K562 (cell line): ENCODE measurements around the gene KCNG1. TPM values are rescaled to one million over a fixed set of nuclear protein-coding genes. Genes with fewer than 3 reads are reported as not detected.

Source experiments
- ARHGAP35 ChIP-seq: fragments of 450-650 bp; IDR thresholded peaks from 2 replicates; pipeline ENCODE4 v1.6.1; 2018; ENCODE audit not compliant: partially characterized antibody
- BRD9 ChIP-seq: fragments of 450-650 bp; IDR thresholded peaks from 2 replicates; pipeline ENCODE4 v1.6.1; 2018; ENCODE audit warnings: low read depth; ENCODE audit not compliant: partially characterized antibody
- CAMTA2 ChIP-seq: fragments of 250-450 bp; sonication (Bioruptor Pico); conservative IDR thresholded peaks from 2 replicates; pipeline ENCODE4 v1.5.1; 2022
- CSDE1 ChIP-seq, 2 experiments: fragments of 450-650 bp; IDR thresholded peaks; 2 replicates each; pipeline ENCODE4 v1.6.1; 2016; ENCODE audit warnings: mild to moderate bottlenecking in 1 of 2
- FOXP1 ChIP-seq: sonication (generic); formaldehyde crosslinking; IDR thresholded peaks from 2 replicates; pipeline ENCODE4 v1.8.0; 2022; ENCODE audit warnings: mild to moderate bottlenecking, missing genetic modification reagents
- HMG20B ChIP-seq: fragments of 250-450 bp; sonication (Bioruptor Pico); IDR thresholded peaks from 2 replicates; pipeline ENCODE4 v1.5.0; 2021; ENCODE audit warnings: mild to moderate bottlenecking
- HNRNPLL ChIP-seq: fragments of 200-400 bp; formaldehyde crosslinking; IDR thresholded peaks from 2 replicates; pipeline ENCODE4 v1.6.1; 2017; ENCODE audit warnings: low read length, low read depth, mild to moderate bottlenecking; ENCODE audit not compliant: poor library complexity, severe bottlenecking
- JUNB ChIP-seq: fragments of 450-650 bp; formaldehyde crosslinking; conservative IDR thresholded peaks from 2 replicates; pipeline ENCODE4 v1.4.0; 2020; ENCODE audit warnings: mild to moderate bottlenecking
- KDM2B ChIP-seq: fragments of 250-450 bp; sonication (Bioruptor Pico); IDR thresholded peaks from 2 replicates; pipeline ENCODE4 v1.8.0; 2021; ENCODE audit warnings: mild to moderate bottlenecking, moderate library complexity
- MECOM ChIP-seq: fragments of 250-450 bp; sonication (Bioruptor Pico); IDR thresholded peaks from 2 replicates; pipeline ENCODE4 v1.8.0; 2022; ENCODE audit warnings: inconsistent platforms
- MED1 ChIP-seq: sonication (generic); formaldehyde crosslinking; IDR thresholded peaks from 2 replicates; pipeline ENCODE4 v1.8.1; 2023; ENCODE audit warnings: missing genetic modification reagents, borderline replicate concordance
- MEF2D ChIP-seq: conservative IDR thresholded peaks from 2 replicates; pipeline ENCODE4 v1.6.1; 2016; ENCODE audit warnings: low read depth, missing genetic modification characterization, missing compliant biosample characterization
- NR2C2 ChIP-seq, 2 experiments: fragments of 200-800 bp in 1 of 2; sonication (Bioruptor generic) in 1 of 2; sonication (generic) in 1 of 2; formaldehyde crosslinking in 1 of 2; IDR thresholded peaks; 2 replicates each; pipeline versions ENCODE4 v1.6.1 to v1.8.0; 2016 to 2022; ENCODE audit warnings: mild to moderate bottlenecking in 1 of 2, missing compliant biosample characterization in 1 of 2, missing genetic modification characterization in 1 of 2, missing genetic modification reagents in 1 of 2
- PHF20 ChIP-seq: fragments of 450-650 bp; IDR thresholded peaks from 2 replicates; pipeline ENCODE4 v1.6.1; 2018; ENCODE audit not compliant: partially characterized antibody
- PHTF2 ChIP-seq: fragments of 250-450 bp; sonication (Bioruptor Pico); IDR thresholded peaks from 2 replicates; pipeline ENCODE4 v1.5.0; 2021; ENCODE audit warnings: mild to moderate bottlenecking
- POLR2G ChIP-seq: fragments of 200-400 bp; formaldehyde crosslinking; IDR thresholded peaks from 2 replicates; pipeline ENCODE4 v1.6.1; 2017; ENCODE audit warnings: low read depth, mild to moderate bottlenecking, antibody characterized with exemption, low read length, moderate library complexity
- PRMT5 ChIP-seq: sonication (generic); formaldehyde crosslinking; IDR thresholded peaks from 2 replicates; pipeline ENCODE4 v1.5.0; 2020; ENCODE audit warnings: missing genetic modification reagents
- RBM22 ChIP-seq: fragments of 200-400 bp; formaldehyde crosslinking; IDR thresholded peaks from 2 replicates; pipeline ENCODE4 v1.6.1; 2018; ENCODE audit warnings: low read length, low read depth; ENCODE audit not compliant: poor library complexity, severe bottlenecking
- RUNX1 ChIP-seq: sonication (generic); IDR thresholded peaks from 2 replicates; pipeline ENCODE4 v1.6.1; 2016; ENCODE audit warnings: antibody characterized with exemption, low read depth
- SIRT6 ChIP-seq: IDR thresholded peaks from one replicate; pipeline ENCODE4 v1.6.1; 2012; ENCODE audit warnings: low read depth, mild to moderate bottlenecking, control low read depth, inconsistent platforms, low read length, moderate library complexity
- SIX5 ChIP-seq, 2 experiments: IDR thresholded peaks; 2 replicates each; pipeline ENCODE4 v1.6.1; 2011; ENCODE audit warnings: low read length in 2 of 2, borderline replicate concordance in 1 of 2, low read depth in 1 of 2, mild to moderate bottlenecking in 1 of 2, moderate library complexity in 1 of 2; ENCODE audit not compliant: insufficient read depth in 1 of 2
- SREBF1 ChIP-seq: fragments of 150-350 bp; IDR thresholded peaks from 2 replicates; pipeline ENCODE4 v1.6.1; 2014; ENCODE audit warnings: antibody characterized with exemption, low read depth, low read length, borderline replicate concordance
- SUPT5H ChIP-seq: fragments of 450-650 bp; IDR thresholded peaks from 2 replicates; pipeline ENCODE4 v1.6.1; 2016
- TAF7 ChIP-seq: fragments of 450-650 bp; IDR thresholded peaks from 2 replicates; pipeline ENCODE4 v1.6.1; 2016; ENCODE audit warnings: missing genetic modification characterization, missing compliant biosample characterization
- XRCC3 ChIP-seq: fragments of 450-650 bp; IDR thresholded peaks from 2 replicates; pipeline ENCODE4 v1.6.1; 2017; ENCODE audit warnings: mild to moderate bottlenecking, moderate library complexity
- YBX1 ChIP-seq: fragments of 450-650 bp; IDR thresholded peaks from 2 replicates; pipeline ENCODE4 v1.7.1; 2016; ENCODE audit warnings: mild to moderate bottlenecking
- ZC3H8 ChIP-seq: fragments of 450-650 bp; IDR thresholded peaks from 2 replicates; pipeline ENCODE4 v1.6.1; 2017
- ZKSCAN3 ChIP-seq: fragments of 250-450 bp; sonication (Bioruptor Pico); IDR thresholded peaks from 2 replicates; pipeline ENCODE4 v1.4.0; 2020
- ZNF146 ChIP-seq: IDR thresholded peaks from one replicate; pipeline ENCODE4 v1.6.1; 2018; ENCODE audit warnings: missing compliant biosample characterization; ENCODE audit not compliant: unreplicated experiment
- ZNF445 ChIP-seq: fragments of 250-450 bp; sonication (Bioruptor Pico); IDR thresholded peaks from 2 replicates; pipeline ENCODE4 v1.4.0; 2020; ENCODE audit warnings: low read depth, mild to moderate bottlenecking, moderate library complexity
- ZNF699 ChIP-seq: fragments of 250-450 bp; sonication (Bioruptor Pico); IDR thresholded peaks from 2 replicates; pipeline ENCODE4 v1.8.0; 2021; ENCODE audit warnings: mild to moderate bottlenecking, moderate library complexity; ENCODE audit not compliant: insufficient replicate concordance
- ZNF717 ChIP-seq: fragments of 250-450 bp; sonication (Bioruptor Pico); IDR thresholded peaks from 2 replicates; pipeline ENCODE4 v1.5.0; 2021
- ZNF79 ChIP-seq: fragments of 250-450 bp; sonication (Bioruptor Pico); IDR thresholded peaks from 2 replicates; pipeline ENCODE4 v1.4.0; 2020; ENCODE audit warnings: low read depth, mild to moderate bottlenecking, moderate library complexity
- polyA plus RNA-seq, 8 experiments: library from polyadenylated mRNA; depleted of rRNA in 4 of 8; stranded (reverse) in 5 of 8; unstranded in 3 of 8; fragments of >200 nt; fragmentation: Nextera tagmentation in 2 of 8; fragmentation: Illumina TruSeq in 1 of 8; extraction: Ambion mirVana in 2 of 8; extraction: Trizol in 1 of 8; gene quantifications; 2 replicates each; pipeline versions ENCODE4 v1.2.1 to v1.2.3, GENCODE V29; 2011 to 2014; ENCODE audit warnings: inconsistent platforms in 1 of 8, missing spikeins in 1 of 8
- total RNA-seq, 7 experiments: library from RNA; depleted of rRNA in 6 of 7; stranded (reverse); fragments of >200 nt in 6 of 7; fragmentation: Illumina TruSeq in 2 of 7; extraction: Trizol in 2 of 7; gene quantifications; 2 replicates each; pipeline versions ENCODE4 v1.2.1 to v1.2.3, GENCODE V29; 2011 to 2021; ENCODE audit warnings: low replicate concordance in 1 of 7
- TF ChIP-seq, protein P1 (sequence below): fragments of 250-450 bp; sonication (Bioruptor Pico); IDR thresholded peaks from 2 replicates; pipeline ENCODE4 v1.8.0; 2021; ENCODE audit warnings: moderate library complexity, mild to moderate bottlenecking, inconsistent platforms

Gene KCNG1
- total and polyA plus RNA-seq, 9 of the 15 experiments (the other 6 are each of a cell fraction or from before 2014, with no cell fraction given): 0.06 to 1.5 (median 0.22) TPM; not detected in 2

- no peak for TF ChIP-seq MED1 (CRISPR knock-in tag)
- TF ChIP-seq YBX1: no peak
- no peak for TF ChIP-seq BRD9
- no peak for TF ChIP-seq ZNF79
- TF ChIP-seq CSDE1 (IDR thresholded peaks at IDR 0.05): no peak
- TF ChIP-seq ZNF146 (CRISPR knock-in tag): no peak
- TF ChIP-seq HNRNPLL: no peak
- no peak for TF ChIP-seq HMG20B (CRISPR knock-in tag)
- TF ChIP-seq, protein P1, sequence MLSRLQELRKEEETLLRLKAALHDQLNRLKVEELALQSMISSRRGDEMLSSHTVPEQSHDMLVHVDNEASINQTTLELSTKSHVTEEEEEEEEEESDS (CRISPR knock-in tag): no peak
- no peak for TF ChIP-seq RUNX1
- TF ChIP-seq ZNF445 (CRISPR knock-in tag): no peak
- no peak for TF ChIP-seq JUNB (CRISPR knock-in tag)
- no peak for TF ChIP-seq RBM22
- TF ChIP-seq NR2C2 (CRISPR knock-in tag; IDR thresholded peaks at IDR 0.05): no peak
- TF ChIP-seq NR2C2 (tag; IDR thresholded peaks at IDR 0.05): peak; percentile 62
- no peak for TF ChIP-seq ZNF699 (CRISPR knock-in tag)
- no peak for TF ChIP-seq SIRT6
- no peak for TF ChIP-seq POLR2G
- TF ChIP-seq PRMT5 (CRISPR knock-in tag): no peak
- TF ChIP-seq PHF20: no peak
- TF ChIP-seq TAF7: no peak
- TF ChIP-seq XRCC3: no peak
- TF ChIP-seq MECOM (CRISPR knock-in tag): no peak
- no peak for TF ChIP-seq SIX5 (IDR thresholded peaks at IDR 0.05; ENCODE audit: borderline replicate concordance in 1 of 2, insufficient read depth in 1 of 2, low read depth in 1 of 2, low read length in 2 of 2)
- TF ChIP-seq SUPT5H: no peak
- no peak for TF ChIP-seq ARHGAP35
- TF ChIP-seq FOXP1 (CRISPR knock-in tag): no peak
- TF ChIP-seq ZC3H8: no peak
- no peak for TF ChIP-seq PHTF2
- TF ChIP-seq MEF2D: no peak
- TF ChIP-seq SREBF1: no peak
- no peak for TF ChIP-seq ZKSCAN3 (CRISPR knock-in tag)
- TF ChIP-seq CAMTA2 (CRISPR knock-in tag): no peak
- no peak for TF ChIP-seq KDM2B (CRISPR knock-in tag)
- no peak for TF ChIP-seq ZNF717 (CRISPR knock-in tag)
These were observed 14.1 kb upstream of the KCNG1 start (continued) for GRCh38 chr20:51036827-51037531.
